Endothelial cell of umbilical vein (primary cell): ENCODE data around the gene SIAE. TPM values are rescaled to one million over a fixed set of nuclear protein-coding genes. Genes with fewer than 3 reads are reported as not detected.

ENCODE experiments used
- BruUV-seq: library from RNA; stranded (reverse); fragments of 400-500 nt; replicated peaks from 2 replicates; lab custom pipeline; 2021; lab: Mats Ljungman, UMichigan
- CTCF ChIA-PET: fragments of 300-600, 350-600 bp; sonication (Branson Sonifier 250); formaldehyde crosslinking; loops from one replicate; lab custom pipeline; 2021; ENCODE audit warnings: antibody characterized with exemption, inconsistent platforms; lab: Charles Lee
- POLR2A ChIA-PET: fragments of 300-600, 350-600 bp; sonication (Branson Sonifier 250); formaldehyde crosslinking; loops from one replicate; lab custom pipeline; 2021; ENCODE audit warnings: antibody characterized with exemption, inconsistent platforms; lab: Charles Lee
- DNase-seq: peaks from one replicate; pipeline ENCODE4 v3.0.0-alpha.2; 2011; ENCODE audit warnings: low read depth, low spot score
- FAIRE-seq: peaks from 2 replicates; lab custom pipeline; 2011; peaks lifted over from hg19 to GRCh38; lab: Jason Lieb, UNC
- H2AFZ ChIP-seq: 2 replicates; pipeline ENCODE4 v1.6.0; 2012; ENCODE audit warnings: low read depth, low read length, control low read depth, inconsistent platforms
- H3K27ac ChIP-seq: 2 replicates; pipeline ENCODE4 v1.5.1; 2011; ENCODE audit warnings: low read depth, mild to moderate bottlenecking, control low read depth, low read length, moderate library complexity; ENCODE audit not compliant: insufficient read depth
- H3K27me3 ChIP-seq, 2 experiments: 2 replicates each; pipeline versions ENCODE4 v1.6.0 to v1.6.1; 2011; ENCODE audit warnings: low read length in 2 of 2, mixed read lengths in 1 of 2; ENCODE audit not compliant: control insufficient read depth in 2 of 2, insufficient read depth in 2 of 2
- H3K36me3 ChIP-seq, 2 experiments: 2 replicates in 1 of 2; 3 replicates in 1 of 2; pipeline ENCODE4 v1.5.1; 2011; ENCODE audit warnings: low read length in 2 of 2, mild to moderate bottlenecking in 1 of 2, moderate library complexity in 1 of 2; ENCODE audit not compliant: control insufficient read depth in 2 of 2, insufficient read depth in 2 of 2; ENCODE audit errors: extremely low read depth in 1 of 2
- H3K4me1 ChIP-seq: 3 replicates; pipeline ENCODE4 v1.5.1; 2011; ENCODE audit warnings: mild to moderate bottlenecking, low read length; ENCODE audit not compliant: control insufficient read depth, insufficient read depth; ENCODE audit errors: extremely low read depth
- H3K4me2 ChIP-seq: 2 replicates; pipeline ENCODE4 v1.6.1; 2011; ENCODE audit warnings: low read length, control low read depth, mixed read lengths; ENCODE audit not compliant: insufficient read depth
- H3K4me3 ChIP-seq, 3 experiments: fragments of 200-600 bp in 1 of 3; sonication (generic), shearing (Covaris generic) in 1 of 3; replicated peaks in 1 of 3; 2 replicates each; pipeline ENCODE4 v1.5.1; 2011 to 2016; ENCODE audit warnings: control low read depth in 3 of 3, low read length in 3 of 3, mild to moderate bottlenecking in 2 of 3, inconsistent platforms in 1 of 3, low read depth in 1 of 3, moderate library complexity in 1 of 3; ENCODE audit not compliant: insufficient read depth in 1 of 3
- H3K79me2 ChIP-seq: 2 replicates; pipeline ENCODE4 v1.6.0; 2012; ENCODE audit warnings: low read length, inconsistent platforms; ENCODE audit not compliant: control insufficient read depth, insufficient read depth
- H3K9ac ChIP-seq: replicated peaks from 2 replicates; pipeline ENCODE3; 2011; ENCODE audit warnings: low read length, control low read depth; ENCODE audit not compliant: insufficient read depth; ENCODE audit errors: extremely low read depth
- H3K9me1 ChIP-seq: replicated peaks from 3 replicates; pipeline ENCODE4 v1.6.0; 2011; ENCODE audit warnings: mild to moderate bottlenecking, low read length; ENCODE audit not compliant: control insufficient read depth, insufficient read depth; ENCODE audit errors: extremely low read depth
- H3K9me3 ChIP-seq: replicated peaks from 2 replicates; pipeline ENCODE4 v1.5.1; 2012; ENCODE audit warnings: low read length, inconsistent platforms; ENCODE audit not compliant: control insufficient read depth, insufficient read depth
- H4K20me1 ChIP-seq: replicated peaks from 2 replicates; pipeline ENCODE3; 2011; ENCODE audit warnings: mild to moderate bottlenecking, low read length; ENCODE audit not compliant: control insufficient read depth, insufficient read depth; ENCODE audit errors: extremely low read depth
- CTCF ChIP-seq, 2 donors: IDR thresholded peaks; 1 replicate in 1 of 2; 2 replicates in 1 of 2; pipeline ENCODE4 v1.5.1; 2011; ENCODE audit warnings: low read length in 2 of 2, mild to moderate bottlenecking in 2 of 2, moderate library complexity in 2 of 2, control low read depth in 1 of 2, inconsistent platforms in 1 of 2, low read depth in 1 of 2; ENCODE audit not compliant: insufficient read depth in 1 of 2; ENCODE audit errors: extremely low read depth in 1 of 2
- FOS ChIP-seq: IDR thresholded peaks from 2 replicates; pipeline ENCODE4 v1.6.1; 2011; ENCODE audit warnings: mild to moderate bottlenecking, low read length, moderate library complexity, borderline replicate concordance; ENCODE audit not compliant: insufficient read depth
- JUN ChIP-seq: IDR thresholded peaks from 2 replicates; pipeline ENCODE4 v1.6.1; 2011; ENCODE audit warnings: borderline replicate concordance, low read depth; ENCODE audit not compliant: insufficient read length, insufficient read depth
- dilution Hi-C: fragments of 300-500 bp; cut with MboI; formaldehyde crosslinking; loops from one replicate; pipeline ENCODE4 v1.15.0; 2019; ENCODE audit warnings: low sequenced_read_pairs; ENCODE audit not compliant: extremely low pct_ligation_motif_present
- intact Hi-C: fragments of 100-400 bp; cut with micrococcal nuclease; formaldehyde crosslinking; loops from one replicate; pipeline ENCODE4 v1.10.0; 2022
- polyA plus RNA-seq, 4 experiments: library from polyadenylated mRNA; depleted of rRNA in 3 of 4; stranded (reverse) in 3 of 4; unstranded in 1 of 4; fragments of >200 nt; gene quantifications; 2 replicates each; pipeline versions ENCODE4 v1.2.1 to v1.2.3, GENCODE V29; 2011 to 2012; ENCODE audit warnings: missing spikeins in 1 of 4
- total RNA-seq: library from RNA; stranded (reverse); gene quantifications from 2 replicates; pipeline ENCODE4 v1.2.3, GENCODE V29; 2021

SIAE gene
- total and polyA plus RNA-seq, 2 donors (not counting 3 experiments of a cell fraction or from before 2014, with no cell fraction given): 16.9 to 23.9 TPM

- FAIRE-seq (peak; percentile 82), DNase-seq (peak; percentile 59)
- POLR2A ChIA-PET: no interaction called here
- no peak overlapping the region for H3K4me3 ChIP-seq
- no peak overlapping the region for H3K27ac ChIP-seq
- no peak overlapping the region for H3K9ac ChIP-seq
- no peaks in the 10 kb centered on the region for H3K36me3 ChIP-seq
- no peak overlapping the region for H3K4me2 ChIP-seq
- H3K79me2 ChIP-seq: no peaks in the 10 kb centered on the region
- intact Hi-C loops (loop anchor here (1.0 to 5.0 kb wide), 3 partner anchors 171 to 514 kb away; no protein-coding TSS in a partner anchor), dilution Hi-C loops (no loop called here)
- CTCF ChIA-PET: interaction anchor here (0.6 to 3.9 kb wide), 7 partner anchors 17 to 515 kb away, joined by 3 to 52 read pairs (median 8); partner anchors contain the start of gene OR8A1
- H3K9me3 ChIP-seq: no peaks in the 10 kb centered on the region
- no peak overlapping the region for H2AFZ ChIP-seq
- TF ChIP-seq CTCF (IDR thresholded peaks at IDR 0.05; ENCODE audit: extremely low read depth in 1 of 2, insufficient read depth in 1 of 2, low read depth in 1 of 2, low read length in 2 of 2) (peak; percentile 52 to 57), JUN (no peak), FOS (no peak)
- H4K20me1 ChIP-seq: no peaks in the 10 kb centered on the region
- H3K27me3 ChIP-seq: peaks cover 7 to 16% of the 10 kb centered on the region in 2 experiments
- BruUV-seq: no TSS peak
- no peaks in the 10 kb centered on the region for H3K4me1 ChIP-seq
- H3K9me1 ChIP-seq: no peaks in the 10 kb centered on the region
Measured at GRCh38 chr11:124586238-124586860, 87.2 kb downstream of the SIAE start.
